ENCODE measurements around the gene PRPF8.

PRPF8 gene

GRCh38 chr17:1625581-1625980 lies 59.1 kb downstream of the PRPF8 start:
- no peak for TF ChIP-seq CTCF (conservative IDR thresholded peaks at IDR 0.05; ENCODE audit: low read length)
- no peak overlapping the region for H3K4me3 ChIP-seq (ENCODE audit: low read length)
- DNase-seq (ENCODE audit: low read depth) = no peak

- no peak for DNase-seq (ENCODE audit: low read depth)
- no peak overlapping the region for H3K4me3 ChIP-seq (ENCODE audit: low read length)
- TF ChIP-seq CTCF (conservative IDR thresholded peaks at IDR 0.05; ENCODE audit: low read length) = no peak
These were observed 59.6 kb downstream of the PRPF8 start for GRCh38 chr17:1625053-1625452.

GRCh38 chr17:1624650-1625049 lies 60.0 kb downstream of the PRPF8 start:
- TF ChIP-seq CTCF (conservative IDR thresholded peaks at IDR 0.05; ENCODE audit: low read length) = no peak

GRCh38 chr17:1623057-1623630 lies 61.5 kb downstream of the PRPF8 start:
- no peak overlapping the region for H3K4me3 ChIP-seq (ENCODE audit: low read length)
- no peak for DNase-seq (ENCODE audit: low read depth)
- no peak for TF ChIP-seq CTCF (conservative IDR thresholded peaks at IDR 0.05; ENCODE audit: low read length)

More at GRCh38 chr17:1624650-1625049, 60.0 kb downstream of the PRPF8 start:
- H3K4me3 ChIP-seq (ENCODE audit: low read length) = no peak overlapping the region
- DNase-seq (ENCODE audit: low read depth) = no peak

- no peak overlapping the region for H3K4me3 ChIP-seq (ENCODE audit: low read length)
- TF ChIP-seq CTCF (conservative IDR thresholded peaks at IDR 0.05; ENCODE audit: low read length) = no peak
- DNase-seq (ENCODE audit: low read depth) = no peak
These were observed 63.3 kb downstream of the PRPF8 start for GRCh38 chr17:1621273-1621954.

- no peak for DNase-seq (ENCODE audit: low read depth)
- TF ChIP-seq CTCF (conservative IDR thresholded peaks at IDR 0.05; ENCODE audit: low read length) = no peak
- no peak overlapping the region for H3K4me3 ChIP-seq (ENCODE audit: low read length)
These were observed 64.2 kb downstream of the PRPF8 start for GRCh38 chr17:1620486-1620885.

GRCh38 chr17:1617620-1618174 lies 67.0 kb downstream of the PRPF8 start:
- DNase-seq (ENCODE audit: low read depth) = peak; percentile 74
- TF ChIP-seq CTCF (conservative IDR thresholded peaks at IDR 0.05; ENCODE audit: low read length) = 0 out of 2 replicates have a peak, but pooled peaks have one; percentile 9
- H3K4me3 ChIP-seq (ENCODE audit: low read length) = no peak overlapping the region
